Activated CD4-positive, alpha-beta T cell treated with anti-CD3 and anti-CD28 coated beads for 48 hours (primary cell): Measurements from ENCODE around the gene SERPINB1.
"Not testable (repeated sequence)": the region's sequence is repeated elsewhere in the genome, so short reads cannot be mapped to it uniquely, and the experiment has no call there.

Experiments
- DNase-seq: peaks from one replicate; pipeline ENCODE4 v3.0.0-alpha.2; 2020

SERPINB1 gene

DNA sequence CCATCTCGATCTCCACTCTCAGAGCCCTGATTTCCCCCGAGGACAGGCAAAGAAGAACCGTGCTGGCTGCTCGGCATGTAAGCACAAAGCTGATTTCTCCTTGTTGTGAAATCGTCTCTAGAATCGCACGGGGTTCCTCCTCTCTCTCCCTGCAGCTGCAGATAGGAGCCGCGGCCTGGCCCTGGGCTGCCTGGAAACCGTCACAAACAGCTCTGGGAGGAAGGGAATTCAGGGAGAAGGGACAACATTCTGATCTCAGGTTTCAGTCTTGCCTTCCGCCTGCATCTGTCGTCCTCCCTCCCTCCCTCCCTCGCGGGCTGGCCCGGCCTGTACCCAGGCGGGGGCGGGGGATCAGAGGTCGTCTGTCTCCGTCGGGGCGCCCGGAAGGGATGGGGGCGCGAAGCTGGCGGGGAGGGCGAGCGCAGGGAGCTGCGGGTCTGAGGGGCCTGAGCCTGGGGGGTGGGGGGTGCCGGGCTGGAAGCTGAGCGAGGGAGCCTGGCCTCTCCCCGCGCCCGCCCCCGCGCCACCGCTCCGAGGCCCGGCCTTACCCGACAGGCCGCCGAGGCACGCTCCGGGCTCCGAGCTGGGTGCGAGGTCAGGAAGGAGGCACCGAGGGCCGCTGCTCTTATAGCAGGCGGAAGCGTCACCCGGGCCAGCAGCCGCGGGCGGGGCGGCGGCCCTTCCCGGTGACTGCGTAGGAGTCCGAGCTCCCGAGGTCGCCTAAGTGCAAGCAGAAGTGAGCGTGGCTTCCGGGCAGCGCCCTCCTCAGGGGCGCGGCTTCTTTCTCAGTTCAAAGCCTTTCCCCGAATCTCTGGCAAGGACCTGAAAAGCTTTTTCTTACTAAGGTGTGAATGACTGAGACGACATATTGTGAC is at the start of gene SERPINB1:
Gene SERPINB1 (minus strand): TSS at position 600 of the 875 bp plus-strand sequence. CDS start 1,277 bp downstream, outside the sequence.
- peak; percentile 92 for DNase-seq

DNA sequence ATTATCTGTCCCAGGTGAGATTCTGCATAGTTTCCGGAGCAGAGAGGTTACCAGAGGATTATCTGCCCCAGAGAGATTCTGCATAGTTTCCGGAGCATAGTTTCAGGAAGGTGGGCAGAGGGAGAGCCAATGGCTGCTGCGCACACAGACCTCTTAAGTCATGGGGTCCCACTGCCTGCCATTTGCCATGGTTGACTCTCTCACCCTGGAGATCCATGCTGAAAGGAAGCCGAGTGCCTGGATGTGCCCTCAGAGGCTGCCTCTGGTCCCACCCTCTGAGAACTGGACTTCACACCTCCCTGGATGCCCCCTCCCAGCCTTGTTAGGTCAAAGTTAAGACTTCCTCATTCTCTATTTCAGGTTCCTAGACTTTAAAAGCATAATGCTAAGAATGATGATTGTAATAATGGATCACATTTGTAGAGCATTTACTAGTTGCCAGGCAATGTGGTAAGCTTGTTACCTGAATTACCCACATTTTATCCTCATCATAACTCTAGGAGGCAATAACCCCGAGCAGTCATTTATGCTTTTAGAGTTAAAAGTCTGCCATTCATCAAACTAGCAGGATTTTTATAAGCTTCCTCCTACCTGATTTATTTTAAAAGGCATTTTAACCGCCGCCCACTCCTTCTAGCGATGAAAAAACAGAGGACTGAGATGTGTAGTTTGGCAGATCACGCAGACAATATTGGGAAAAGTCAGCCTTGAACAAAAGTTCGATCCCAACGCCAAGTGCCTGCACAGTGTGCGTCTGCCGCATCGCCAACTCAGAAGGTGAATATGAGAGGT is 49.5 kb upstream of the SERPINB1 start:
- no peak for DNase-seq

DNA sequence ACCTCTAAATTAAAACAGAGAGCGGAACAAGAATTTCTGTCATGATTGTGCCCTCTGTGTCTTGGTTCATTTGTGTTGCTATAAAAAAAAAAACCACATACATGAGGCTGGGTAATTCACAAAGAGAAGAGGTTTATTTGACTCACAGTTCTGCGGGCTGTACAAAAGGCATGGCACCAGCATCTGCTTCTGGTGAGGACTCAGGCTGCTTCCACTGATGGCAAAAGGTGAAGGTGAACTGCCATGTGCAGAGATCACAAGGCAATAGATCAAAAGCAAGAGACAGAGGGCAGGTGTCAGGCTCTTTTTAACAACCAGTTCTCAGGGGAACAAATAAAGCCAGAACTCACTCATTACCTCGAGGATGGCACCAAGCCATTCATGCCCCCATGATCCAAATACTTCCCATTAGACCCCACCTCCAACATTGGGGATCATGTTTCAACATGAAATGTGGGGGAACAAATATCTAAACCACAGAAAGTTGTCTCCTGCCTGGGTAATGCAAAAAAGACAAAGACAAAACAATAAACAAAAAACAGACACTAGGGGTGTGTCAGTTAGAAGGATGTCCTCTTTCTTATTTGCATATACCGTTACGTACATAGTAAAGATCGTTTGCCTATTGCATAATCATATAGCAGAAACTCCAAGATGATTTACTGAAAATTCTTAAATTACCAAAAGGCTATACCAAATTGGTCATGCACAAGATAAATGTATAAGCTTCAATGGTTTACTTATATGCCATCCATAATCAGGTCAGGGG is 44.5 kb upstream of the SERPINB1 start:
- DNase-seq, result no peak

DNA sequence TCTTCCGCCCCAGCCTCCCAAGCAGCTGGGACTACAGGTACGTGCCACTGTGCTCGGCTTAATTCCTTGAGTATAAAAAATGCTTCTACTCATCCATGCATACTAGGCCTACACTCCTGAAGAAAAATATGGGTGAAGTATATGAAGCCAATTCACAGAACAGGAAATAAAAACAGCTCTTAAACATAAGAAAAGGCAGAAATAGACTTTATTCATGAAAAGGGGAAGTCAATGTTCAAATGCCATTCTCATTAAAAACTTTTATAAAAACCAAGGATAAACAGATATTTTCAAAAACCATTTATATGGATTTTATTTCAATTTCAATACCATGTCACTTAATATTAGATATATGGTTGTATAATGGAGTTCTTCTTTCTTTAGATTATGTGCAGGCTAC is 43.1 kb upstream of the SERPINB1 start:
- no peak for DNase-seq

DNA sequence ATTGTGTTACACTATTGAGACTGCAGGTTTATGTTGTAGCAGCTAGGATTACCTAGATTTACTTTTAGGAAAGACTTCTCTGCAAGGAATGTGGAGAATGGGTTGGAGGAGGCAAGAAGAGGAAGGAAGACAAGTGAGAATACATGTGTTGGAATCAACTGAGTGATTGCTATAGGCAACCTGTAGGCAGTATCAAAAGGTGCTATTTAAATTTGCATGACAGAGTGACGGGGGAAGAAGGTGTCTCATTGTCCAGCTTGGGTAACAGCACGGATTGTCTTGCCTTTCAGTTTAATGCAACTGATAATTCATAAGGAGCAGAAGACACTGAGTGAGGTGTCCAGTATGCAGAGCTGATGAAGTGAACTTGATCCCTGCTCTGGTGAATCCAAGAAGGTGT is 42.0 kb upstream of the SERPINB1 start:
- no peak for DNase-seq

DNA sequence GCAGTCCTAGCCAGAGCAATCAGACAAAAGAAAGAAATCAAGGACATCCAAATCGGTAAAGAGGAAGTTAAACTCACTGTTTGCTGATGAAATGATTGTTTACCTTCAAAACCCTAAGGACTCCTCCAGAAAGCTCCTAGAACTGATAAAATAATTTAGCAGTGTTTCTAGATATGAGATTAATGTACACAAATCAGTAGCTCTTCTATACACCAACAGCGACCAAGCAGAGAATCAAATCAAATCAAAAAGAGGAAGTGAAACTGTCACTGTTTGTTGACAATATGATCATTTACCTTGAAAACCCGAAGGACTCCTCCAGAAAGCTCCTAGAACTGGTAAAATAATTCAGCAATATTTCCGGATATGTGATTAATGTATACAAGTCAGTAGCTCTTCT is 39.8 kb upstream of the SERPINB1 start:
- no peak for DNase-seq

DNA sequence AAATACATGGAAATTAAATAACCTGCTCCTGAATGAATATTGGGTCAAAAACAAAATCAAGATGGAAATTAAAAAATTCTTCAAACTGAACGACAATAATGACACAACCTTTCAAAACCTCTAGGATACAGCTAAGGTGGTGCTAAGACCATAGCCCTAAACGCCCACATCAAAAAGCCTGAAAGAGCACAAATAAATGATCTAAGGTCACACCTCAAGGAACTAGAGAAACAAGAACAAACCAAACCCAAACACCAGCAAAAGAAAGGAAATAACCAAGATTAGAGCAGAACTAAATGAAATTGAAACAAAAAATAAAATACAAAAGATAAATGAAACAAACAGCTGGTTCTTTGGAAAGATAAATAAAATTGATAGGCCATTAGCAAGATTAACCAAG is 38.5 kb upstream of the SERPINB1 start:
- DNase-seq, result not testable (repeated sequence)

DNA sequence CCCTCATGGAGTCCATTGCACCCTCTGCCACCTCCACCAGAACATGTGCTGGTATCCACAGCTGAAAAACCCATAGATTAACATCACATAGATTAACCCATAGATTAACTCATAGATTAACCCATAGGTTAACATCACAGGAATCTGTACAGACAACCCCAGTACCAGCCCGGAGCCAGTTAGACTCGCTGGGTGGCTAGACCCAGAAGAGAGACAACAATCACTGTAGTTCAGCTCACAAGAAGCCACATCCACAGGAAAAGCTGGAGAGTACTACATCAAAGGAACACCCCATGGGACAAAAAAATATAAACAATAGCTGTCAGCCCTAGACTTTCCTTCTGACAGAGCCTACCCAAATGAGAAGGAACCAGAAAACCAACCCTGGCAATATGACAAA is 36.3 kb upstream of the SERPINB1 start:
- no peak for DNase-seq

DNA sequence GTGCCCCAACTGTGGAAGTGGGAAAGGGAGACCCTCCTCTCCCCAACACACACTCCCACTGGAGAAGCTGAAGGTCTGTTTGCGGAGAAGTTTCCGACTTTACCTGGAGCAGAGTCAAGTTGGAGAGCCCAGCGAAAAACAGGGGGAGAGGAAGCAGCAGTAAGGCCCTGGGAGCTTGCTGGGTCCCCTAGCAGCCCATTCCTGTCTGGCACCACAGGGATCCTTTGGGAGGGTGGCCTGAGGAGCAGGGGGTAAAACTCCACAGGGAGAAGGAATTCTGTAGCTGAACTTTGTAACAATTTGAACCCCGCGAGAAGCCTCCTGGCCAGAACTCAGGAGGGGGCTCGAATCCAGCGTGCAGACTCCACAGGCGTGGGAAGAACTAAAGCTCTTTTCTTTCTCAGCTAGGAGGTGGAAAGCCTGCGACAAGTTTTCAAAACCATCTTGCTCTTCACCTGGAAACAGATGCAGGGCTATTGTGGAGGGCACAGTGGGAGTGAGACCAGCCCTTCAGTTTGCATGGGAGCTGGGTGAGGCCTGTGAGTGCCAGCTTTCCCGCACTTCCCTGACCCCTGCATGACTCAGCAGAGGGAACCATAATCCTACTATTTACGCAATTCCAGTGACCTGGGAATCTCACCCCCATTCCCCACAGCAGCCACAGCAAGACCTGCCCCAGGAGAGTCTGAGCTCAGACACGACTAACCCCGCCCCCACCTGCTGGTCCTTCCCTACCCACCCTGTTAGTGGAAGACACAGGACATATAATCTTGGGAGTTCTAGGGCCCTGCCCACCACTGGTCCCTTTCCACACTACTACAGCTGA is 35.6 kb upstream of the SERPINB1 start:
- DNase-seq, result no peak

DNA sequence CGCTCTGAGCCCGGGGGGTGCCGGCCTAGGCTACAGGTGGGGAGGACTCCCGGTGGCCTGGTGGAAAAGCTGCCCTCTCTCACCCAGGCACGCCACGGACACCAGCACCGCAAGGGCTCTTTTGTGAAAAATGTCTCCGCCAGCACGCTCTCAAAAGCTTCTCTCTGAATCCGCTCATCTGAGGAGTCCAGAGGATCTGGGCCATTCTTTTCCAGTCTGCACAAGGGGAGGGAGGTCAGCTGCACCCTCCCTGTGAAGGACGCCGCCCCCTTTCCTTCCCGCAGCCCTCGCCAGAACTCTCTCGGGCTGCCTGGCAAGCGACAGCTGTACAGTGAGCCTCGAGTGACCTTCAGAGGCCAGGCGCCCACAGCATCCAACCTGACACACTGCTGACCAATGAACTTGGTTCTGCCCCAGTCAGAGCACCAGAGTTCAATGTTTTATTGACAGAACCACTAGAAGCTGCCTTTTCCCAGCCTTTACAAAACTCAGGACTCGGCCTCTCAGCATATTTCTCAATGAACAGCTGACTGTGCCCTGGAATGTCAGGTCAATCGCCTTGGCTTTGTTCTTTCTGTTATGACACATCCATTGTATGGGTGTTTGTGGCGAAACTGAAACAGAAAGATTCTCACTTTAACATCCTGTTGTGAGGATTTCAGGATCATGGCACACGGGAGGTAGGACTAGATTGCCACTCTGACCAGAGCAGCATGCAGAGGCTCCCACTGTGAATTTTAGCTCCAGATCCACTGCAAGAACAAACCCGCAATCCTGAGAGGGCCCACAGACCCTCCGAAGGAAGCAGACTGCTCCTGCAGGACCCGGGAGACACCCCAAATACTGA is 34.8 kb upstream of the SERPINB1 start:
- no peak for DNase-seq

DNA sequence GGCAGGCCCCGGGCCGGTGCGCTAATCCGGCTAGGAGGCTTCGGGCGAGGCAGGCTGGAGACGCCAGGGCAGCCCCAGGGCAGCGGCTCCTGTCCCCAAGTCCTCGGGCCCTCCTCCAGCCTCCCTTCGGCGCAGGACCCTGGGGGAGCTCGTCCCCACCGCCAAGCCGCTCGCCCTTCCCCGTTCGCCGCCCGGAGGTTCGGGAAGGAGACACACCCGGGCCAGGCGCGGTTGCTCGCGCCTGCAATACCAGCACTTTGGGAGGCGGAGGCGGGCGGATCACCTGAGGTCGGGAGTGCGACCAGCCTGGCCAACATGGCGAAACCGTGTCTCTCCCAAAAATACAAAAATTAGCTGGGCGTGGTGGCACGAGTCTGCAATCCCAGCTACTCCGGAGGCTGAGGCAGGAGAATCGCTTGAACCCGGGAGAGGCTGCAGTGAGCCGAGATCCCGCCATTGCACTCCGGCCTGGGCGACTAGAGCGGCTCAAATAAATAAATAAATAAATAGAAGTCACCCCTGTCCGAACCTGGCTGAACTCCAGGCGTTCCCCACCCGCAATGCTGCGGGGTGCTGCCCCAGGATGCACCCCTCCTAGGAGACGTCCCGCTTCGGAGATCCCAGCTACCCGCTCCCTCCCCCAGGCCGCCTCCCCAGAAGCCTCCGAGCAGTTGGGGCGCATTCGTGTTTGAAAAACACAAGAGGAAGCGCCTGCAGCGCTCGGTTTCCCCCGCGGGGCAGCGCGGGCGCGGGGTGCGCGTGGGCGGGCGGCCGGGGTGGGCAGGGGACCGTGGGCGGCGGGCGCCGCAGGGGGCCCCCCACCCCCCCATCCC is 33.9 kb upstream of the SERPINB1 start:
- peak; percentile 57 for DNase-seq

DNA sequence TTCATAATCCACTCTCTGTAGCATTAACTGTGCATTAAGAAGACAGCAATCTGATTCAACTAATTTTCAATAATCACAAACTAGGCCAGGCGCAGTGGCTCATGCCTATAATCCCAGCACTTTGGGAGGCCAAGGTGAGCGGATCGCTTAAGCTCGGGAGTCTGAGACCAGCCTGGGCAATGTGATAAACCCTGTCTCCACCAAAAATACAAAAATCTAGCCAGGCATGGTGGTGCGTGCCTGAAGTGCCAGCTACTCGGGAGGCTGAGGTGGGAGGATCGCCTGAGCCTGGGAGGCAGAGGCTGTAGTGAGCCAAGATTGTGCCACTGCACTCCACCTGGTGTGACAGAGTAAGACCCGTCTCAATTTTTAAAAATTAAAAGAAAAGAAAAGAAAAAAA is 32.0 kb upstream of the SERPINB1 start:
- DNase-seq, result no peak

DNA sequence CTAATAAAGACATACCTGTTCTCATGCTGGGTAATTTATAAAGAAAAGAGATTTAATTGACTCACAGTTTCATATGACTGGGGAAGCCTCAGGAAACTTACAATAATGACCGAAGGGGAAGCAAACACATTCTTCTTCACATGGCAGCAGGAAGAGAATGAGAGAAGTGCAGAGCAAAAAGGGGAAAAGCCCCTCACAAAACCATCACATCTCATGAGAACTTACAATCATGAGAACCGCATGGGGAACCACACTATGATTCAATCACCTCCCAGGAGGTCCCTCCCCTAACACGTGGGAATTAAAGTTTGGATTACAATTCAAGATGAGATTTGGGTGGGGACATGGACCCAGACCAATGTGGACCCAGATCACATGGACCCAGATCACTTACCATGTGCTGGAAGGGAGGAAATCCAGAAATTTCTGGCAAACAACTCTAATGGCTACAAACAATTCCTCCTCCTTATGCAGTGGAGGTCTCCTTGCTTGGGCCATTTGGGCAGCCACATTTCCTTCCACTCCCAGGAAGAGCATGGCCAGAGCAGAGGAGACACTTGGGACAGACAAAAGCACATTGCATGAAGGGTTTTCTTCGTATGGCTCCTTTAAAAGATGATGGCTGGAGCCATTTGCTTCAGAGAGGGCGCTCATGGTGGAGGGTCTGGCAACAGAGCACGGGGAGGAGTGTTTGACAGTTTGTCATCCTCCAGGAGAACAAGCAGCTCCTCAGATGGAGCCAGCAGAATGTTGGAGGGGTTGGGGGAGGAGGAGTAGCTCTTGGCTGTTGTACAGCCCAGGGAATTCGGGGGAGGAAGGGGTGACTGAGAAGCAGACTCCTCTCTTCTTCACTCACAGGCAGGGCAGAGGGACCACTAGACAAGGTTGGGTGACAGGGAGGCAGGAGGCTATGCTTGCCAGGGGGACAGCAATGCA is 31.0 kb upstream of the SERPINB1 start:
- DNase-seq, result no peak

DNA sequence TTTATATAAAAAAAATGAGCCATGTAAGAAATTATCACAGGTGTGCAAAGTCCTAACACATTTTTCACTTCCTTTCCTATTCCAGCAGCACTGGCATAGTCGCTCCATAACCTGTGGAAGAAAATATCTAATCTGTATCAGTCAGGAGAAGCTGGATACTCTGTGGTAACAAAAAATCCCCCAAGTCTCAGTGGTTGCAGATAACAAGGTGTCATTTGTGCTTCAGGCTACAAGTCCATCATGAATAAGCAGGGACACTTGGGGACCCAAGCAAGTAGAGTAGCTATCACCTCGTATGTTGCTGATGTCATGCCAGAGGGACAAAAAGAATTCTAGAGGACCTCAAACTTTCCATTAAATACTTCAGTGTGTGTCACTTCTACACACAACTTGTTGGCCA is 30.3 kb upstream of the SERPINB1 start:
- no peak for DNase-seq

DNA sequence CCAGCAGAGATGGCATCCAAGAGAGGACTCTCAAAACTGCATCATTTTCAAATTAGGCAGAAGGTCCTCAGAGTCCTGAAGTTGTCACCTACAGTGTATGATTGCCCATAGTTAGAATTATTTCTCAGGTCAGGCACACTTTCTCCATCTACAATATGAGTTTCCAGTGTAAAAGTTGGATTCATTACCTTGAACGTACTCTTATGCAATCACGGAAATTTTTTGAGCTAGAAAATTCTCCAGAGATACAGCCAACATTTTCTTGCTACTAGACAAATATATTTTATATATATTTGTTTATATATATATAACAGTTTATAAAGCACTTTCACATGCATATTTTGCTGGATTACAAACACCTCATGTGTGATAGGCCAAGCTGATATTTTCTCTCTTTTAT is 29.4 kb upstream of the SERPINB1 start:
- no peak for DNase-seq

DNA sequence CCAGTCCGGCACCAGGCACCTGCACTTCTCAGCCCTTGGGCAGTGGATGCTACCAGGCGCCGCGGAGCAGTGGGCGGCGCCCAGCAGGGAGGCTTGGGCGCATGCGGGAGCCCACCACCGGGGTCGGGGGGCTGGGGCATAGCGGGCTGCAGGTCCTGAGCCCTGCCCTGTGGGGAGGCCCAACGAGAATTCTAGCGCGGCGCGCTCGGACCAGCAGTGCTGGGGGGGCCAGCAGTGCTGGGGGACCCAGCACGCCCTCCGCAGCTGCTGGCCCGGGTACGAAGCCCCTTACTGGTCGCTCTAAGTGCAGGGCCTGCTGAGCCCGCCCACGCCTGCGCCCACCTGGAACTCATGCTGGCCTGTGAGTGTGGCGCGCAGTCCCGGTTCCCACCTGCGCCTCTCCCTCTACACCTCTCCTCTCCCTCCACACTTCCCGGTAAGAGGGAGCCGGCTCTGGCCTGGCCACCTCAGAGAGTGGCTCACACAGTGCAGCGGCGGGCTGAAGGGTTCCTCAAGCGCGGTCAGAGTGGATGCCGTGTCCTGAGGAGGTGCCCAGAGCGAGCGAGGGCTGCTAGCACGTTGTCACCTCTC is 28.5 kb upstream of the SERPINB1 start:
- DNase-seq, result no peak

DNA sequence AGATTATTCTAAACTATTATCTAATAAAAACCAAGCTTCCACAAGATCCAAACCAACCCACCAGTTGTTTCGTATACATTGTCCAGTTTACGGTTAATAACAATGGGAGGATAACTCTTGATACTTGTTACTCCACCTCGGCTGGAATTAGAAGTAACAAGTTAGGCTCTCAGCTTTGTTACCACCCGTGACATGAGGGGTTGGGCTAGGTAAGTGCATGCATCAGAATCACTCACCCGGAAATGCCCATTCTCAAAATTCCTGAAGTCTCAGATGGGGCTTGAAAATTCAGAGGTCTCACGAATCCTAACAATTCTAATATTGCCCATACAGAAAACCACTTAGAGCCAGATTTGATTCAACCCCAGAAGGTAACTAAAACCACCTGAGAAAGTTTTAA is 27.0 kb upstream of the SERPINB1 start:
- DNase-seq, result no peak

DNA sequence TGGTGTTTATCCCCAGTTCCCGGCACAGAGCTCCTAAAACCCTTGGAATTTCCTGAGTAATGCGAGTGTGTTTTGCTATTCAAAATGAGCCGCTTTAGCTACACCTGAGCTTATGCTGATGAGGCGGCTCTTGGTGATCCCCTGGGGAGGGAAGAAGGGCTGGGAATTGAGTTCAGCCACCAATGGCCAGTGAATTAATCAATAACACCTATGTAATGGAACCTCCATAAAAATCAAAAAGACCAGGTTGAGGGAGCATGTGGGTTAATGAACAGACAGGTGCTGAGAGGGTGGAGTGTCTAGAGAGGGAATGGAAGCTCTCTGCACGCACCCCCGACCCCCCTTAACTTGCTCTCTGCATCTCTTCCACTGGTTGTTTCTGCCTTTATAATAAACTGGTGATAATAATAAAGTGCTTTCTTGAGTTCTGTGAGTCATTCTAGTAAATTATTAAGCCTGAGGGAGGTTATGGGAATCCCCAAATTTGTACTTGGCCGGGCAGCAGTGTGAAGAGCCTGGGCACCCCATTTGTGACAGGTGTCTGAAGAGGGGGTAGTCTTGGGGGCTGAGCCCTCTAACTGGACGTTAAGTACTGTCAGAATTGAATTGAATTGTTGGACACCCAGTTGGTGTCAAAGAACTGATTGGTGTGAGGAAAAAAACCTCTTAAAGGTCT is 24.6 kb upstream of the SERPINB1 start:
- no peak for DNase-seq
